NCI-H1436 treated with DMSO at 0.1 percent for 48 hours (cell line): ENCODE results near the gene AP4E1.
"Not testable (repeated sequence)": the region's sequence is repeated elsewhere in the genome, so short reads cannot be mapped to it uniquely, and the experiment has no call there.

Source experiments
- DNase-seq: peaks from one replicate; lab custom pipeline; 2025; lab: John Stamatoyannopoulos, UW

AP4E1 gene

GRCh38 chr15:50945725-50946124 lies 37.2 kb downstream of the AP4E1 start:
- no peak for DNase-seq

- DNase-seq, result not testable (repeated sequence)
These were observed 42.3 kb downstream of the AP4E1 start for GRCh38 chr15:50950745-50951144.

GRCh38 chr15:50953302-50953701 lies 44.8 kb downstream of the AP4E1 start:
- DNase-seq, result no peak

GRCh38 chr15:50954837-50955236 lies 46.4 kb downstream of the AP4E1 start:
- DNase-seq, result not testable (repeated sequence)

GRCh38 chr15:50959717-50960116 lies 51.2 kb downstream of the AP4E1 start:
- DNase-seq, result no peak

- no peak for DNase-seq
These were observed 55.6 kb downstream of the AP4E1 start for GRCh38 chr15:50964075-50964474.

GRCh38 chr15:50968353-50968752 lies 59.9 kb downstream of the AP4E1 start:
- DNase-seq, result no peak

- DNase-seq, result no peak
These were observed 62.0 kb downstream of the AP4E1 start for GRCh38 chr15:50970524-50970923.

- DNase-seq, result no peak
These were observed 62.6 kb downstream of the AP4E1 start for GRCh38 chr15:50971115-50971514.

GRCh38 chr15:50971542-50971941 lies 63.1 kb downstream of the AP4E1 start:
- no peak for DNase-seq

- no peak for DNase-seq
These were observed 65.1 kb downstream of the AP4E1 start for GRCh38 chr15:50973605-50974004.

GRCh38 chr15:50977162-50977561 lies 68.7 kb downstream of the AP4E1 start:
- no peak for DNase-seq

- DNase-seq, result no peak
These were observed 70.1 kb downstream of the AP4E1 start for GRCh38 chr15:50978580-50978979.

GRCh38 chr15:50979041-50979440 lies 70.6 kb downstream of the AP4E1 start:
- no peak for DNase-seq

- no peak for DNase-seq
These were observed 85.1 kb downstream of the AP4E1 start for GRCh38 chr15:50993598-50993997.

- no peak for DNase-seq
These were observed 88.2 kb downstream of the AP4E1 start for GRCh38 chr15:50996641-50997040.

- no peak for DNase-seq
These were observed 89.0 kb downstream of the AP4E1 start for GRCh38 chr15:50997371-50998051.

GRCh38 chr15:51004103-51004551 lies 95.6 kb downstream of the AP4E1 start:
- no peak for DNase-seq

- no peak for DNase-seq
These were observed 98.0 kb downstream of the AP4E1 start for GRCh38 chr15:51006336-51006985.

- no peak for DNase-seq
These were observed 98.7 kb downstream of the AP4E1 start for GRCh38 chr15:51007131-51007666.

- no peak for DNase-seq
These were observed 102.7 kb downstream of the AP4E1 start for GRCh38 chr15:51011212-51011611.

- no peak for DNase-seq
These were observed 108.1 kb downstream of the AP4E1 start for GRCh38 chr15:51016615-51017014.

GRCh38 chr15:51022206-51022605 lies 113.7 kb downstream of the AP4E1 start:
- DNase-seq, result no peak
